GM18519 (cell line): ENCODE data around the gene IL1R1.

Experiments
- ATAC-seq: cut with Tn5 transposase; IDR thresholded peaks from one replicate; pipeline ENCODE4 v1.9.1; 2021; ENCODE audit warnings: mild to moderate bottlenecking, moderate library complexity; ENCODE audit not compliant: unreplicated experiment, low FRiP score

Gene IL1R1

DNA sequence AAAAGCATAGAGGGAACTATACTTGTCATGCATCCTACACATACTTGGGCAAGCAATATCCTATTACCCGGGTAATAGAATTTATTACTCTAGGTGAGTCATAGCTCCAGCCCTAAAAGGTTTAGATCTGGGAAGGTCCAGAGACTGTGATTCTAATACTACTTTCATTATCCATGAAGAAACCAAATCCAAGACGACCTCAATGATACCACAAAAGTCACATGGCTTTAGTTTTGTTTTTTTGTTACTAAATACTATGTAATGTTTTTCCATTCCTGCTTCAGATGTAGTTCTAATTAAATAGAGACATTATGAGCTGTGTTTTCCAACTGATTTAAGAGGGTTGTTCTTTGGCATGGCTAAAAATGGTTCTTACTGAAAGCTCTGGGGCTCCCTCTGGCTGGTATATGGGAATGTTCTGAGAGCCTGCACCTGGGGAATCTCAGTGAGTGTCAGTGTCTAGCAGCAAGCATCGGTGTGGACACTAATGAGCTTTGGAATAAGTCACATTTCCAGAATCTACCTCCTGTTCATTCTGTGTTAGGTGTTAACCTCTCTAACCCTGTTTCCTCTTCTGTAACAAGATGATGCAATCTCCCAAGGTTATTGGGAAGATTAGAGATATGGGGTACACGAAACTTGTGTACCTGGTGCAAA is 23.8 kb downstream of the IL1R1 start:
- ATAC-seq = no peak

- no peak for ATAC-seq
Measured at GRCh38 chr2:102168026-102168771, 25.7 kb downstream of the IL1R1 start.

DNA sequence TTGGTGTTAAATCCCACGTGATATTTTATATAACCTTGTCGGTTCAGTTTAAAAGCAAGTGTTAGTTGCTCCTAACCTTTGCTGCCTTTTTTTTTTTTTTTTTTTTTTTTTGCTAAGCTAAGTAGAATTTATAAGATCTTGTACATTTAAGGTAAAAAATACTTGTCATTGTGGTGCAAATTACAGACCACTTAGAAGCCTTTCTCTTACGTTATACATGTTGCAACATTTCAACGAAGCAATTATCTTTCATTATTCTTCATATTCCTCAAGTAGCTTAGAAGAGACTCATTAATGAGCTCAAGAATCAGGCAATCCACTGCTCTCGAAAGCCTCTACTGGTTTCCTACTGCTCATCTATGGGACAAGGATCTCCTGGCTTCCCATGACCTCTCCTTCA is 29.4 kb downstream of the IL1R1 start:
- ATAC-seq = no peak

- ATAC-seq = no peak
Measured at GRCh38 chr2:102172745-102173144, 30.2 kb downstream of the IL1R1 start.

GRCh38 chr2:102176172-102176571 is 33.6 kb downstream of the IL1R1 start:
- ATAC-seq = no peak

DNA sequence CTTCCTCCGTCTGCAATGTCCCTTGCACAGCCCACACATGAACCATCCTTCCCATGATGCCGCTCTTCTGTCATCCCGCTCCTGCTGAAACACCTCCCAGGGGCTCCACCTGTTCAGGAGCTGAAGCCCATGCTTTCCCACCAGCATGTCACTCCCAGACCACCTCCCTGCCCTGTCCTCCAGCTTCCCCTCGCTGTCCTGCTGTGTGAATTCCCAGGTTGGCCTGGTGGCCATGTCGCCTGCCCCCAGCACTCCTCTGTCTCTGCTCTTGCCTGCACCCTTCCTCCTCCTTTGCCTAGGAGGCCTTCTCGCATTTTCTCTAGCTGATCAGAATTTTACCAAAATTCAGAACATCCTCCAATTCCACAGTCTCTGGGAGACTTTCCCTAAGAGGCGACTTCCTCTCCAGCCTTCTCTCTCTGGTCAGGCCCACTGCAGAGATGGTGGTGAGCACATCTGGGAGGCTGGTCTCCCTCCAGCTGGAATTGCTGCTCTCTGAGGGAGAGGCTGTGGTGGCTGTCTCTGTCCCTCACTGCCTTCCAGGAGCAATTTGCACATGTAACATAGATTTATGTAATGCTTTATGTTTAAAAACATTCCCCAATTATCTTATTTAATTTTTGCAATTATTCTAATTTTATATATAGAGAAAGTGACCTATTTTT is 35.4 kb downstream of the IL1R1 start:
- no peak for ATAC-seq

GRCh38 chr2:102179061-102179460 is 36.5 kb downstream of the IL1R1 start:
- no peak for ATAC-seq

DNA sequence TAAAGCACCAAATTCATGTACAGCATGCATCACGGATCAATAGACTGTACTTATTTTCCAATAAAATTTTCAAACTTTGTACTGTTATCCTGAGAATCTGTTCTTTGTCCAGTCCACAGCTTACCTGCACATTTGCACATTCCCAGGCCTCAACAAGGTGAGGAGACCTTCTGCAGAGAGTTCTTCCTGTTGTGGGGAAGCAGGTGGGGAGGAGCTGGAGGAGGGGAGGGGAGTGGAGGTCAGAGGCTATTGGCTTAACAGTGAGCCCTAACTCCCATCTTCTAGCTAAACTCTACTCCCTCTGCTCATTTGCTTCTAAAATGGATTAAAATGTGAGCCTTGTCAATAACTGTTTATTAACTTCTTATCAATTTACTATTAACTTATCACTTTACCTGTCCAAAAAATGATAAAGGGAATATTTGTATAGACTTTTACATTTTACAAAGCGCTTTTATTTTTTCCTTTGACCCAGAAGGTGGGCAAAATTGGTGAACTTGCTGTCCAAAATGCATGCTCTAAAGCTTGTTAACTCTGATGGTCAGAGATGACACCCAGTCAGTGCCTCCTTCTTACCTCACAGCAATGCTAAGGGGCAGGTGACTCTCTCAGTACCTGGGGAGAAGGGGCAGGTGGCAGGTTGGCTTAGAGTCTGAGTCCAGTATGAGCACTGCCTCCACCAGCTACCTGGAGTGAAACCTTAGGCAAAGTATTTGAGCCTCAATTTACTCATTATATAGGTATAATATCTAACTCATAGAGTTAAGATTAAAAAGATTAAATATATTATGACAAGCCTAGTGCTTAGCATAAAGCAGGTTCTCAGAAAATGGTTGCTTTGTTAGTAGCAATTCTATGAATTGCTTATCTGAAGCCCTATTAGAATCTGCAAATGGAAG is 37.5 kb downstream of the IL1R1 start:
- ATAC-seq = no peak

DNA sequence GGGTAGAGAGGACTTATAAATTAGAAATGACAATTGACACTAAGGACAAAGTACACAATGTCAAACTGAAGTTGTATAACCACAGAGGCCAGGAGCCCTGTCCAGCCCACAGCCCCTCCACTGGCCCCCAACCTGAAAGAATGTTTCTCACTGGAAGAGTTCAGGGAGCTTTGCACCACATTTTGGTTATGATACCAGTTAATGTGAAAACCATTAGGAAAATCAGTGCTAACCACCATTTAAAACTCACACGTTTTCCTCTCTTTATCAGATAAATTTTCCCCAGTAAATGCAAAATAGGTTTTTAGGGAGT is 38.1 kb downstream of the IL1R1 start:
- ATAC-seq = no peak

GRCh38 chr2:102181376-102181775 is 38.8 kb downstream of the IL1R1 start:
- no peak for ATAC-seq

GRCh38 chr2:102181919-102182635 is 39.5 kb downstream of the IL1R1 start:
- no peak for ATAC-seq

GRCh38 chr2:102184018-102184417 is 41.5 kb downstream of the IL1R1 start:
- ATAC-seq = no peak

- no peak for ATAC-seq
Measured at GRCh38 chr2:102184568-102184967, 42.0 kb downstream of the IL1R1 start.

DNA sequence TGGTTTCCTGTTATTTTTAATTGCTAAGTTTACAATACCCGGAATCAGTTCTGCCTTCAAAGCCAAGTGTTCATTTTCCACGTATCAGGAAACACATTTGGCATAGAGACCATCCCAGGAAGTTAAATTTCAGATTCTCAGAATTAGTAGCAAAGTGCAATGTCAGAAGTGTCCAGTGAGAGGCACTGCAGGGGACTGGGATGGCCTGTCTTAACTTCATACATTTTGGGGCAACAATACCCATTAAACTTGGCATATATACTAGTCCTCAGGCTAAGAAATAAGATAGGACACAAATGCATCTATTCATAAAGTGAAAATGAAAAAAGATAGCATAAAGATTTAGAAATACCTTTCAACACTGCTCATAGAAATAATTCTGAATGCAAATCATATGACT is 42.8 kb downstream of the IL1R1 start:
- no peak for ATAC-seq

- no peak for ATAC-seq
Measured at GRCh38 chr2:102186791-102187495, 44.4 kb downstream of the IL1R1 start, which contains the start of gene IL1RL2. IL1RL2 (plus strand) TSS chr2:102187023; CDS start chr2:102187868, 845 bp downstream.

GRCh38 chr2:102187496-102188150 is 45.1 kb downstream of the IL1R1 start:
- ATAC-seq = no peak

DNA sequence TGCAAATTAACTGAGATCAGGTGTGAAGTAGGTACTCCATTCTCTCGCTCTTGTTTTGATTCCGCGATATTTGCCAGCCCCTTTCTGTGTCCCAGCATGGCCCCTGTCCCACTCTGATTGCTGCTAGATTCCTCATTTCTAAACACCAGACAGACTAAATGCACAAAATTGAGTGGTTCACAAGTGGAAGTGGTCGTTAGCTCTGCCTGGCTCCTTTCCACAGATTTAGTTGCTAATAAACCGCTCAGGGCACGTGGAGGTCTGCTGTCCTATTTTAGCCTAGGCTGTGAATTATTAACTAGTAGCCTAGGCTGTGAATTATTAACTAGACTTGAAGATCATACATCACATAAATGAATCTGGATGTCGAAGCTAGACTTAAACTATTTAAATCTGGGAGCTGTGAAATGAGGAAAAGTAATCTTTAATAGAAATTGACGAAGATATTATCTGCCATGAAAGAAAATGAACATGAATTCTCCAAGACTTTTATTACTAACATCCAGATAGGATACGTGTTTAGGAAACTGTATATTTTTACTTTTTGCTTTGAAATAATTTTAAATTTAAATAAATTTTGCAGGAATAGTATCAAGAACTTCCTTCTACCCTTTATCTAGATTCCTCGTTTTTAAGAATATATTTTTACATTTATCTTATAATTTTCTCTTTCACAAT is 48.0 kb downstream of the IL1R1 start:
- ATAC-seq = no peak

DNA sequence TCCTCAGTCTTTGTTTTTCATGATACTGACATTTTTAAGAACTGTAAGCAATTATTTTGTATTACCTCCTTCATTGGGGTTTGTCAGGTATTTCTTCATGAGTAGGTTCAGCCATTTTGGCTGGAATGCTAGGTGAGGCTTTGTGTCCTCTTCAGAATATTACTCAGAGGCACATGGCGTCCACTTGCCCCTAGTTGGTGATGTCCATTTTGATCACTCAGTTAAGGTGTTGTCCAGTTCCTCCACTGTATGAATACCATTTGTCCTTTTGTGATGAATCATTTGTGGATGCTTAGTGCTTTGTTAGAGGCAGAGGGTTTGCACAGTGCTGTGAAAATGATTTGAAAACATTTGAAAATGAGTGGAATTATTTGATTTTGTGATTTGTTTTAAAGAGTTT is 49.0 kb downstream of the IL1R1 start:
- no peak for ATAC-seq
